ENCODE data around the gene SIGLEC14.

Gene SIGLEC14

GRCh38 chr19:51621178-51621577, 25.4 kb downstream of the SIGLEC14 start:
- DNase-seq (ENCODE audit: low read depth) = no peak

- no peak for DNase-seq (ENCODE audit: low read depth)
These were observed 30.6 kb downstream of the SIGLEC14 start for GRCh38 chr19:51615991-51616390.

- no peak for DNase-seq (ENCODE audit: low read depth)
These were observed 31.8 kb downstream of the SIGLEC14 start for GRCh38 chr19:51614789-51615188.

GRCh38 chr19:51610576-51610975, 36.0 kb downstream of the SIGLEC14 start:
- no peak for DNase-seq (ENCODE audit: low read depth)

- no peak for DNase-seq (ENCODE audit: low read depth)
These were observed 38.6 kb downstream of the SIGLEC14 start for GRCh38 chr19:51607920-51608562.

- no peak for DNase-seq (ENCODE audit: low read depth)
These were observed 39.5 kb downstream of the SIGLEC14 start for GRCh38 chr19:51607077-51607476.

GRCh38 chr19:51602189-51602854, 44.3 kb downstream of the SIGLEC14 start:
- DNase-seq (ENCODE audit: low read depth) = no peak

GRCh38 chr19:51600940-51601580, 45.6 kb downstream of the SIGLEC14 start:
- DNase-seq (ENCODE audit: low read depth) = no peak

GRCh38 chr19:51599084-51599483, 47.5 kb downstream of the SIGLEC14 start:
- DNase-seq (ENCODE audit: low read depth) = no peak

GRCh38 chr19:51598159-51598915, 48.3 kb downstream of the SIGLEC14 start:
- DNase-seq (ENCODE audit: low read depth) = no peak

GRCh38 chr19:51595190-51596175, 51.1 kb downstream of the SIGLEC14 start:
- no peak for DNase-seq (ENCODE audit: low read depth)

GRCh38 chr19:51594774-51595109, 51.9 kb downstream of the SIGLEC14 start:
- DNase-seq (ENCODE audit: low read depth) = no peak

GRCh38 chr19:51593969-51594773, 52.5 kb downstream of the SIGLEC14 start:
- peak; percentile 89 for DNase-seq (ENCODE audit: low read depth)

GRCh38 chr19:51593138-51593890, 53.3 kb downstream of the SIGLEC14 start:
- DNase-seq (ENCODE audit: low read depth) = no peak
